ENCODE data around the gene STARD10.

- no peak for TF ChIP-seq CTCF (IDR thresholded peaks at IDR 0.05 in 2 of 3, conservative IDR thresholded peaks at IDR 0.05 in 1 of 3; ENCODE audit: insufficient read depth in 2 of 3, low read depth in 1 of 3, low read length in 3 of 3)
- TF ChIP-seq E2F5 (CRISPR knock-in tag; IDR thresholded peaks at IDR 0.05), result no peak
- no peak for TF ChIP-seq ZZZ3 (IDR thresholded peaks at IDR 0.05)
- TF ChIP-seq ELK1 (CRISPR knock-in tag; IDR thresholded peaks at IDR 0.05), result no peak
- no peak for TF ChIP-seq GTF2F1 (IDR thresholded peaks at IDR 0.05; ENCODE audit: low read depth, low read length)
- no peak for TF ChIP-seq RBFOX2 (IDR thresholded peaks at IDR 0.05; ENCODE audit: low read depth, low read length)
- TF ChIP-seq JUN (IDR thresholded peaks at IDR 0.05; ENCODE audit: borderline replicate concordance, low read depth, low read length), result no peak
- TF ChIP-seq JUN (CRISPR knock-in tag; IDR thresholded peaks at IDR 0.05; ENCODE audit: borderline replicate concordance), result no peak
- TF ChIP-seq KAT2B (IDR thresholded peaks at IDR 0.05; ENCODE audit: low read depth, low read length), result no peak
Observed at GRCh38 chr11:72721689-72722049, 72.2 kb downstream of the STARD10 start.

Measured in K562 (cell line).